HUES48 (cell line): ENCODE results near the gene PLIN4.
"Not testable (repeated sequence)": the region's sequence is repeated elsewhere in the genome, so short reads cannot be mapped to it uniquely, and the experiment has no call there.

Experiments
- H3K27ac ChIP-seq: one replicate; pipeline ENCODE4 v1.7.0; 2013; ENCODE audit warnings: low read depth, low read length, inconsistent platforms
- H3K27me3 ChIP-seq: 2 replicates; pipeline ENCODE4 v1.6.1; 2013; ENCODE audit warnings: mild to moderate bottlenecking, low read length; ENCODE audit not compliant: control insufficient read depth, insufficient read depth
- H3K36me3 ChIP-seq: 2 replicates; pipeline ENCODE4 v1.6.1; 2013; ENCODE audit warnings: low read length; ENCODE audit not compliant: control insufficient read depth, insufficient read depth
- H3K4me1 ChIP-seq: 2 replicates; pipeline ENCODE4 v1.6.1; 2013; ENCODE audit warnings: mild to moderate bottlenecking, low read length; ENCODE audit not compliant: control insufficient read depth, insufficient read depth
- H3K4me3 ChIP-seq: 2 replicates; pipeline ENCODE4 v1.5.1; 2013; ENCODE audit warnings: mild to moderate bottlenecking, low read depth, low read length
- H3K9ac ChIP-seq: 2 replicates; pipeline ENCODE4 v1.6.1; 2013; ENCODE audit warnings: mild to moderate bottlenecking, low read depth, low read length, moderate library complexity
- H3K9me3 ChIP-seq: 2 replicates; pipeline ENCODE4 v1.6.1; 2013; ENCODE audit warnings: low read length; ENCODE audit not compliant: control insufficient read depth, insufficient read depth

Gene PLIN4

GRCh38 chr19:4533835-4534424 lies 15.6 kb upstream of the PLIN4 start:
- Histone ChIP-seq H3K4me1 (no peaks in the 10 kb centered on the region), H3K9me3 (no peaks in the 10 kb centered on the region), H3K4me3 (no peak overlapping the region)

GRCh38 chr19:4533334-4533733 lies 15.0 kb upstream of the PLIN4 start:
- Histone ChIP-seq H3K27me3 (peaks cover 19% of the 10 kb centered on the region), H3K4me3 (no peak overlapping the region), H3K27ac (no peak overlapping the region), H3K36me3 (no peaks in the 10 kb centered on the region), H3K9ac (no peak overlapping the region), H3K9me3 (no peaks in the 10 kb centered on the region), H3K4me1 (no peaks in the 10 kb centered on the region)

More at GRCh38 chr19:4533835-4534424, 15.6 kb upstream of the PLIN4 start:
- Histone ChIP-seq H3K9ac (no peak overlapping the region), H3K27ac (no peak overlapping the region), H3K36me3 (no peaks in the 10 kb centered on the region), H3K27me3 (peaks cover 19% of the 10 kb centered on the region)

GRCh38 chr19:4531562-4532165 lies 13.4 kb upstream of the PLIN4 start:
- H3K4me1 ChIP-seq = no peaks in the 10 kb centered on the region
- H3K27me3 ChIP-seq = peaks cover 15% of the 10 kb centered on the region
- no peak overlapping the region for H3K27ac ChIP-seq
- H3K4me3 ChIP-seq = no peak overlapping the region
- H3K9ac ChIP-seq = no peak overlapping the region
- H3K36me3 ChIP-seq = no peaks in the 10 kb centered on the region
- H3K9me3 ChIP-seq = no peaks in the 10 kb centered on the region

- H3K4me3 ChIP-seq = no peak overlapping the region
- no peaks in the 10 kb centered on the region for H3K36me3 ChIP-seq
- H3K27ac ChIP-seq = no peak overlapping the region
- no peaks in the 10 kb centered on the region for H3K4me1 ChIP-seq
- no peak overlapping the region for H3K9ac ChIP-seq
- H3K27me3 ChIP-seq = peaks cover 15% of the 10 kb centered on the region
- no peaks in the 10 kb centered on the region for H3K9me3 ChIP-seq
Observed at GRCh38 chr19:4529924-4530522, 11.7 kb upstream of the PLIN4 start.

- Histone ChIP-seq H3K9ac (no peak overlapping the region), H3K9me3 (no peaks in the 10 kb centered on the region), H3K27ac (no peak overlapping the region), H3K4me1 (no peaks in the 10 kb centered on the region), H3K27me3 (peaks cover 4% of the 10 kb centered on the region), H3K4me3 (no peak overlapping the region), H3K36me3 (no peaks in the 10 kb centered on the region)
Observed at GRCh38 chr19:4528843-4529242, 10.6 kb upstream of the PLIN4 start.

DNA sequence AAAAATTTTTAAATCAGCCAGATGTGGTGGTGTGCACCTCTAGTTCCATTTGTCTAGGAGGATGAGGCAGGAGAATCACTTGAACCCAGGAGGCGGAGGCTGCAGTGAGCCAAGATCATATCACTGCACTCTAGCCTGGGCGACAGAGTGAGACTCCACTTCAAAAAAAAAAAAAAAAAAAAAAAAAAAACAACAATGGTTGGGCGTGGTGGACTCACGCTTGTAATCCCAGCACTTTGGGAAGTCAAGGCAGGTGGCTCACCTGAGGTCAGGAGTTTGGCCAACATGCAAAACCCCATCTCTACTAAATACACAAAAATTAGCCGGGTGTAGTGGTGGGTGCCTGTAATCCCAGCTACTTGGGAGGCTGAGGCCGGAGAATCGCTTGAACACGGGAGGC lies 9.1 kb upstream of the PLIN4 start:
- H3K36me3 ChIP-seq, H3K9ac ChIP-seq, H3K4me1 ChIP-seq, H3K27ac ChIP-seq, H3K27me3 ChIP-seq, H3K9me3 ChIP-seq, H3K4me3 ChIP-seq: not testable (repeated sequence)

GRCh38 chr19:4525563-4526002 lies 7.3 kb upstream of the PLIN4 start:
- Histone ChIP-seq H3K9ac (no peak overlapping the region), H3K27ac (no peak overlapping the region), H3K4me3 (no peak overlapping the region)

GRCh38 chr19:4524808-4525562 lies 6.7 kb upstream of the PLIN4 start:
- H3K27me3 ChIP-seq = peaks cover 6% of the 10 kb centered on the region
- H3K36me3 ChIP-seq = no peaks in the 10 kb centered on the region
- H3K4me1 ChIP-seq = no peaks in the 10 kb centered on the region
- no peak overlapping the region for H3K9ac ChIP-seq
- no peaks in the 10 kb centered on the region for H3K9me3 ChIP-seq
- no peak overlapping the region for H3K4me3 ChIP-seq
- H3K27ac ChIP-seq = no peak overlapping the region

More at GRCh38 chr19:4525563-4526002, 7.3 kb upstream of the PLIN4 start:
- Histone ChIP-seq H3K9me3 (no peaks in the 10 kb centered on the region), H3K4me1 (no peaks in the 10 kb centered on the region), H3K27me3 (peaks cover 6% of the 10 kb centered on the region), H3K36me3 (no peaks in the 10 kb centered on the region)

DNA sequence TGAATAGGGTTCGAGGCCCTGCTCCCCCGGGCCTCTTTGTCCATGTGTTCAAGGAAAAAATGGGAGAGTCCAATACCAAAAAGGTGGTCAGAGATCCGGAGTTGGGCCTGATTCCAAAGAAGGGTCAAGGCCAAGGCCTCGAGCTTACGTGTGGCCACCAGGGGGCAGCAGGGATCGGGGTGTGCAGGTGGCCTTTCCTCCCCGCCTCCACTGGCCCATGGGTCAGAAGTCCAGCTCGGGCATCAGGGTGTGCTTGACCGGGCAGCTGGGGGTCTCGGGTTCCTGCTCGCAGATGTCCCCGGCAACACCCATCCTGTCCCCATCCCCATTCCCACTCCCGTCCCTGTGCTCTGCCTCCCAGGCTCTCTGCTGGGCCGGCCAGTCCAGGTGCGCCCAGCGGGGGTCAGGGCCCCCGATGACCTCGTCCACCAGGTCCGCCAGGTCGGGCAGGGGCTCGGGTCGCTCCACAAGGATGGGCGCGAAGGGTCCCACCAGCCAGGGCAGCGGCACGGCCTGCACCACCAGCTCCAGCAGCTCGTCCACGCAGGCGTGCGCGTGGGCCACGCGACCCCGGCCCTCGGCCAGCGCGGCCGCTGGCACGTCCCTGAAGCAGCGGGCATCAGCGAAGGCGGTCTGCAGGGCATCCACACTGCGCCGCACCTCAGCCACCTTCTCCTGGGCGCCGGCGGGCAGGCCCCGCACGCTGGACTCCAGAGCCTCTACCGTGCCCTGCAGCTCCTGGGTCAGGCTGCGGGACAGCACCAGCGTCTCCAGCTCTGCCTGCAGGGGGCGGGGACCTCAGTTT lies 5.2 kb upstream of the PLIN4 start:
- Histone ChIP-seq H3K9me3 (no peaks in the 10 kb centered on the region), H3K27me3 (peaks cover 6% of the 10 kb centered on the region), H3K27ac (no peak overlapping the region), H3K36me3 (no peaks in the 10 kb centered on the region), H3K4me1 (no peaks in the 10 kb centered on the region), H3K4me3 (no peak overlapping the region), H3K9ac (no peak overlapping the region)

DNA sequence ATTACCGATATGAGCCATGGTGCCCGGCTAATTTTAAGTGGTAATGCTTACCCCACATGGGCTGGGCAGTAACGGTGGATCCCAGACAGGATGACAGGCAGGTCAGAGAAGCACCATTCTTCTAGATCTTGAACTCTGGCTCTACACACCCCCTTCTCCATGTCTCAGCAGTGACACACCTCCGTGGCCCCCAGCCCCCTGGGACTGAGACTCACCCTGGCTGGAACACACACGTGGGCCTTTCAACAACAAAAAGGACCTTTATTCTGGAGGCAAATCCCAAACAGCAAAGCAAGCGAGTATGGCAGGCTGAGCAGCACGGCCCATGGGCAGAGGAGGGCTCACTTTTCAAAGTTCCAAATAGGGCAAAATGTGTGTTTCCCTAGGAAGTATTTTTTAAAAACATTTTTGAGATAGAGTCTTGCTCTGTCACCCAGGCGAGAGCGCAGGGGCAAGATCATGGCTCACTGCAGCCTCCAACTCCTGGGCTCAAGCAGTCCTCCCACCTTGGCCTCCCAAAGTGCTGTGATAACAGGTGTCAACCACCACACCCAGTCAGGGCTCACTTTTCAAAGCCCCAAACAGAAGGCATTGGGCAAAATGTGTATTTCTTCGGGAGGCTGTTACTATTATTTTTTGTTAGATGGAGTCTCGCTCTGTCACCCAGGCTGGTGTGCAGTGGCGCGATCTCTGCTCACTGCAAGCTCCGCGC lies 4.2 kb upstream of the PLIN4 start:
- H3K9me3 ChIP-seq = no peaks in the 10 kb centered on the region

More for the DNA sequence above, 4.2 kb upstream of the PLIN4 start:
- no peak overlapping the region for H3K27ac ChIP-seq
- H3K36me3 ChIP-seq = no peaks in the 10 kb centered on the region
- H3K27me3 ChIP-seq = peaks cover 14% of the 10 kb centered on the region
- H3K4me3 ChIP-seq = no peak overlapping the region
- H3K4me1 ChIP-seq = no peaks in the 10 kb centered on the region
- H3K9ac ChIP-seq = no peak overlapping the region
